Fibroblast of skin of right quadriceps (primary cell): ENCODE data around the gene NDUFB4.
A peak's percentile ranks its signal among the peaks of the same experiment; 100 is the strongest.

Experiments used
- DNase-seq: peaks from one replicate; pipeline ENCODE4 v3.0.0-alpha.2; 2013

Gene NDUFB4

GRCh38 chr3:120596116-120596852 is at the start of gene NDUFB4:
TSS of gene NDUFB4 (plus strand) at chr3:120596336. CDS start at chr3:120596360, 24 bp downstream.
- peak; percentile 99 for DNase-seq

GRCh38 chr3:120550546-120550945 is 45.6 kb upstream of the NDUFB4 start:
- peak; percentile 51 for DNase-seq

- DNase-seq, result no peak
Observed at GRCh38 chr3:120552184-120553172, 43.7 kb upstream of the NDUFB4 start.

- DNase-seq, result peak; percentile 57
Observed at GRCh38 chr3:120554812-120555606, 41.1 kb upstream of the NDUFB4 start.

GRCh38 chr3:120555657-120556509 is 40.3 kb upstream of the NDUFB4 start:
- DNase-seq, result no peak

- no peak for DNase-seq
Observed at GRCh38 chr3:120557115-120557514, 39.0 kb upstream of the NDUFB4 start.

- peak; percentile 88 for DNase-seq
Observed at GRCh38 chr3:120558771-120559241, 37.3 kb upstream of the NDUFB4 start.

GRCh38 chr3:120559242-120560061 is 36.7 kb upstream of the NDUFB4 start:
- peak; percentile 90 for DNase-seq

- DNase-seq, result peak; percentile 24
Observed at GRCh38 chr3:120560304-120561250, 35.6 kb upstream of the NDUFB4 start.

- DNase-seq, result peak; percentile 65
Observed at GRCh38 chr3:120561251-120562045, 34.7 kb upstream of the NDUFB4 start.

- no peak for DNase-seq
Observed at GRCh38 chr3:120563356-120564022, 32.6 kb upstream of the NDUFB4 start.

- no peak for DNase-seq
Observed at GRCh38 chr3:120566243-120566975, 29.7 kb upstream of the NDUFB4 start.

- peak; percentile 39 for DNase-seq
Observed at GRCh38 chr3:120567370-120568201, 28.6 kb upstream of the NDUFB4 start.

- no peak for DNase-seq
Observed at GRCh38 chr3:120568202-120568531, 28.0 kb upstream of the NDUFB4 start.

GRCh38 chr3:120568598-120568997 is 27.5 kb upstream of the NDUFB4 start:
- DNase-seq, result no peak

GRCh38 chr3:120569222-120570057 is 26.7 kb upstream of the NDUFB4 start:
- DNase-seq, result no peak
